WTC11 (cell line): ENCODE results near the gene IL10.

Source experiments
- ELF4 ChIP-seq: sonication (generic); formaldehyde crosslinking; IDR thresholded peaks from 2 replicates; pipeline ENCODE4 v1.8.1; 2022; ENCODE audit warnings: low read depth, mild to moderate bottlenecking, moderate library complexity, missing genetic modification reagents
- FOXJ3 ChIP-seq: sonication (generic); formaldehyde crosslinking; IDR thresholded peaks from 2 replicates; pipeline ENCODE4 v1.9.0; 2021; ENCODE audit warnings: missing genetic modification reagents, mild to moderate bottlenecking, borderline replicate concordance
- OVOL2 ChIP-seq: fragments of 250-450 bp; sonication (Bioruptor Pico); IDR thresholded peaks from 2 replicates; pipeline ENCODE4 v1.9.0; 2021; ENCODE audit warnings: mild to moderate bottlenecking, borderline replicate concordance
- RELA ChIP-seq: sonication (generic); formaldehyde crosslinking; IDR thresholded peaks from 2 replicates; pipeline ENCODE4 v1.8.1; 2022; ENCODE audit warnings: missing genetic modification reagents, mild to moderate bottlenecking, borderline replicate concordance
- SMAD3 ChIP-seq: sonication (generic); formaldehyde crosslinking; IDR thresholded peaks from 2 replicates; pipeline ENCODE4 v1.8.0; 2022; ENCODE audit warnings: missing genetic modification reagents, mild to moderate bottlenecking, borderline replicate concordance
- TF ChIP-seq, protein P1 (sequence below): fragments of 200-600 bp; IDR thresholded peaks from 2 replicates; pipeline ENCODE4 v1.8.0; 2022; ENCODE audit warnings: antibody characterized with exemption

DNA sequence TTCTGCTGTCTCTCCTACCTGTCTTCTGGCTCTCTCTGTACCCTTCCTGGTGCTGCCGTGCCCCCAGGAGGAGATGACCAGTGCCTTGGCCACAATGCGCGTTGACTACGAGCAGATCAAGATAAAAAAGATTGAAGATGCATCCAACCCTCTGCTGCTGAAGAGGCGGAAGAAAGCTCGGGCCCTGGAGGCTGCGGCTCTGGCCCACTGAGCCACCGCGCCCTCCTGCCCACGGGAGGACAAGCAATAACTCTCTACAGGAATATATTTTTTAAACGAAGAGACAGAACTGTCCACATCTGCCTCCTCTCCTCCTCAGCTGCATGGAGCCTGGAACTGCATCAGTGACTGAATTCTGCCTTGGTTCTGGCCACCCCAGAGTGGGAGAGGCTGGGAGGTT is 39.8 kb downstream of the IL10 start:
- TF ChIP-seq, protein P1, sequence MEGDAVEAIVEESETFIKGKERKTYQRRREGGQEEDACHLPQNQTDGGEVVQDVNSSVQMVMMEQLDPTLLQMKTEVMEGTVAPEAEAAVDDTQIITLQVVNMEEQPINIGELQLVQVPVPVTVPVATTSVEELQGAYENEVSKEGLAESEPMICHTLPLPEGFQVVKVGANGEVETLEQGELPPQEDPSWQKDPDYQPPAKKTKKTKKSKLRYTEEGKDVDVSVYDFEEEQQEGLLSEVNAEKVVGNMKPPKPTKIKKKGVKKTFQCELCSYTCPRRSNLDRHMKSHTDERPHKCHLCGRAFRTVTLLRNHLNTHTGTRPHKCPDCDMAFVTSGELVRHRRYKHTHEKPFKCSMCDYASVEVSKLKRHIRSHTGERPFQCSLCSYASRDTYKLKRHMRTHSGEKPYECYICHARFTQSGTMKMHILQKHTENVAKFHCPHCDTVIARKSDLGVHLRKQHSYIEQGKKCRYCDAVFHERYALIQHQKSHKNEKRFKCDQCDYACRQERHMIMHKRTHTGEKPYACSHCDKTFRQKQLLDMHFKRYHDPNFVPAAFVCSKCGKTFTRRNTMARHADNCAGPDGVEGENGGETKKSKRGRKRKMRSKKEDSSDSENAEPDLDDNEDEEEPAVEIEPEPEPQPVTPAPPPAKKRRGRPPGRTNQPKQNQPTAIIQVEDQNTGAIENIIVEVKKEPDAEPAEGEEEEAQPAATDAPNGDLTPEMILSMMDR: no peak
- no peak for TF ChIP-seq RELA (CRISPR knock-in tag)
- TF ChIP-seq SMAD3 (CRISPR knock-in tag): no peak
- no peak for TF ChIP-seq ELF4
- no peak for TF ChIP-seq FOXJ3 (CRISPR knock-in tag)
- TF ChIP-seq OVOL2 (CRISPR knock-in tag): no peak
